ENCODE data around the gene IGHMBP2.

- TF ChIP-seq CTCF (IDR thresholded peaks at IDR 0.05) (no peak), POLR2A (IDR thresholded peaks at IDR 0.05) (no peak)
These were observed 49.3 kb upstream of the IGHMBP2 start for GRCh38 chr11:68854273-68854958.
